Activated CD8-positive, alpha-beta memory T cell treated with anti-CD3 and anti-CD28 coated beads for 48 hours (primary cell): ENCODE data around the gene CCDC68.
"Not testable (repeated sequence)": the region's sequence is repeated elsewhere in the genome, so short reads cannot be mapped to it uniquely, and the experiment has no call there.

Experiments used
- DNase-seq, 3 experiments: peaks; one replicate each; pipeline ENCODE4 v3.0.0-alpha.2; 2020; ENCODE audit warnings: low read depth in 2 of 3, low spot score in 2 of 3

CCDC68 gene

DNA sequence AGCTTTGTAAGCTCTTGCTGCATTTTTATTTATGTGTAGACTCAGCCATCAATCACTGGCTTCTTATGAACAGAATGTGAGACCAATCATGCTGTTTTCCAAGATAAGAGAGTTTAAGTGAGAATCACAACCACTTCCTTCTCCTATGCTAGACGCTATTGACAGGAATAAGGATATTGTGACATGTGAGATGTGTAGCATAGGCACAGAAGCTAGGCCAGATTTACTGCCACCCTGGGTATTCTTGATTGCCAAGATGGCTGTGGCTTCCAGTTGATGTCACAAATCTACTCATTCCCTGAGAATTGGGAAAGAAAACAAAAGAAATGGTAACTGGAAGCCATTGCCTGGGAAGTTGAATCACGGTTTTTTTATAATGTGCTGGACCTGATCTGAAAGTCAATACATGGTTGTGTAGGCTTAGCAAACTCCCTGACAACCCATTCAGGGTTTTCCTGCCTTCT lies 81.1 kb downstream of the CCDC68 start:
- no peak for DNase-seq

DNA sequence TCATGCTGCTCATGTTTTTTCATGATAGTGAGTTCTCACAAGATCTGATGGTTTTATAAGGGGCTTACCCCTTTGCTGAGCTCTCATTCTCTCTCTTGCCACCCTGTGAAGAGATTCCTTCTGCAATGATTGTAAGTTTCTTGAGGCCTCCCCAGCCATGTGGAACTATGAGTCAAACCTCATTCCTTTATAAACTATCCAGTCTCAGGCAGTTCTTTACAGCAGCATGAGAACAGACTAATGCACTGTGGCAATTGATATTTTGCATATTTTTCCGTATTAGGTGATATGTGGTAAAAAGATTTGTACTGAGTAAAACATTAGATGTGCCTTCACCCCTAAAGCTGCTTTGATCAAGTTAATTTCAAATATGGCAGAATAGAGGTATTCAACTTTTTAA lies 82.2 kb downstream of the CCDC68 start:
- no peak for DNase-seq

DNA sequence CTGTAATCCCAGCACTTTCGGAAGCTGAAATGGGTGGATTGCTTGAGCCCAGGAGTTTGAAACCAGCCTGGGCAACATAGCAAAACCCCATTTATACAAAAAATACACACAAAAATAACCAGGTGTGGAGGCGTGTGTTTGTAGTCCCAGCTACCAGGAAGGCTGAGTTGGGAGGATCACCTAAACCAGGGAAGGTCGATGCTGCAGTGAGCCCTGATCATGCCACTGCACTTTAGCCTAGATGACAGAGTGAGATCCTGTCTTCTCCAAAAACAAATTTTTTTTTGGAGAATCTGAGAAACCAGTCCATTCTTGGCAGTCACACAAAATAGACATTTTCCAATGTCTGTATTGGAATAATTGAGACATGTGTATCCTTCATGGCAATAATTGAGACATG lies 84.2 kb downstream of the CCDC68 start:
- no peak for DNase-seq

DNA sequence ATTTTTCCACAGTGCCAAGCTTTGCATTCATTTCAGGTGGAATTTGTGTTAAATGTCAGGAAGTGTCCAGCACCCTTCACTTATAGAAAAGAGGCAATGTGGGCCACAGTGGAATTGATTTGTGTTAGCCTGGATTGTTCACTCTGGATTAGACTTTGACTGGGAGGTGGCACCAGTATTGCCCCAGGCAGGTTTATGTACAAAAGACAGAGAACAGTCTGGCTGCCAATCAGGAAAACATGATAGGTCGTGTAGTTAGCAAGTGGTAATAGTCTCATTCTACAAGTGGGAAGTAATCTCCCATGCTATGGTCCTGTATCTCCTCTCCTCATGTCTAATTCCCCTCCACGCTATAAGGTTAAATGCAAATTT lies 85.4 kb downstream of the CCDC68 start:
- no peak for DNase-seq

DNA sequence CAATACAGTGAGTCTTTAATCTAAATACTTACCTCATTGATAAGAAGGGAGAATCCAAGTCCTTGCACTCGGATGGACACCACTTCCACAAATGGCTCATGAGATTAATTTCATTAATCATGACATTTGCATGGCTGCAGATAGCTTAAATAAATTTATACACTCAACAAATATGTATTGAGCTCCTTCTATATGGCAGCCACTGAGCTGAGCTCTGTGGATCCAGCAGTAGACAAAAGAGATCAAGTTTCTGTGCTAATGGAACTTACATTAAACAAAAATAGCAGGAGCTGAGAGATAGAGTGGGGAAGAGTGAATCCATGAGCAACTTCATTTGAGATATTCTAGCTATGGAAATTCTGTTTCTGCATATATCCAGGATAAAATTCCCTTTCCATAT lies 86.6 kb downstream of the CCDC68 start:
- DNase-seq: no peak

DNA sequence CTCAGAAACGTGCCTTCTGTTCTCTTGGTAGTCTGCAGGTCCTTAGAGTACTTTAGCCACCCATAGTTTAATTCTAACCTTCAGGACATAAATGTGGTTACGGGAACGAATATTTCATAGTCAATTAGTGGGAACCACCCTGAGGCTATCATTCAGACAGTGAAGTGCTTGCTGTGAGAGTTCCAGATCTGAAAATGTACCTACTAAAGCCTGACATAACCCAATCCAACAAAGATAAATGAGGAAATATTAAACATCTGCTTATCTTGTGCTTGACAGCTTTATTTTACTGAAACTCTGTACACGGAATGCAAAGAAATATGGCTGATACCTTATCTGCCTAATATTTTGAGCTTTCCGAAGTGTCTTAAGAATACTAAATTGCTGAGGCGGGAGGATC lies 88.0 kb downstream of the CCDC68 start:
- DNase-seq: no peak

DNA sequence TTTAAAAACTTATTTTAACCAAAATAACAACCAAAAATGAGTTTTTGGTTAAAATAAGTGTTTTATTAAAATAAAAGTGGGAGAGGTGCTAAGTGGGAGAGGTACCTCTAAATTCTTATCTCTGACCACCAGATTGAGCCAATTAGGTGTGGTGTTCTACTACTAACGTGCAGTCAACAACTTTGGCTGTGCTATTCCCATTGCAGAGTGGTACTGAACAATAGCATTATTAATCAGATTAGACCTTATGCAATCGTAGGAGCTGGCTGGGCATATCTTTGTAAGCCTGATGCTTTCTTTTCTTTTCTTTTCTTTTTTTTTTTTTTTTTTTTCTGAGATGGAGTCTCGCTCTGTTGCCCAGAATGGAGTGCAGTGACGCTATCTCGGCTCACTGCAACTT lies 92.1 kb downstream of the CCDC68 start:
- no peak for DNase-seq

DNA sequence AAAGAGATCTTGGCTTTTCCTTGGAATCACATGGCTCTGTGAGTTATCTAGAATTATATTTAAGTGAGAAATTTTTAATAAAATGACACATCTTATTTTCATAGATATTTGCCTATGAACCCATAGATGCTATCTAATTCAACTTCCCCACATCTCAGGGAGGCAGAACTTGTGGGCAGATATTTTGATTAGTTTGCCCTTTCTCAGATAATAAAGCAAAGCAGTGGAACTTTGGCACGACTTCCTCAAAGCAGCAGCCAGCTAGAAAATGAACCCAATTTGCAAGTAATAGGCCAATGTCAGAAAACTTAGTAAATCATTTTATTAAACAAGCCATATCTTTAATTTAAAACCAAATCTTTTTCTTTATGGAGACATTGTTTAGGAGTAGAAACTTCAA lies 98.3 kb downstream of the CCDC68 start:
- no peak for DNase-seq

DNA sequence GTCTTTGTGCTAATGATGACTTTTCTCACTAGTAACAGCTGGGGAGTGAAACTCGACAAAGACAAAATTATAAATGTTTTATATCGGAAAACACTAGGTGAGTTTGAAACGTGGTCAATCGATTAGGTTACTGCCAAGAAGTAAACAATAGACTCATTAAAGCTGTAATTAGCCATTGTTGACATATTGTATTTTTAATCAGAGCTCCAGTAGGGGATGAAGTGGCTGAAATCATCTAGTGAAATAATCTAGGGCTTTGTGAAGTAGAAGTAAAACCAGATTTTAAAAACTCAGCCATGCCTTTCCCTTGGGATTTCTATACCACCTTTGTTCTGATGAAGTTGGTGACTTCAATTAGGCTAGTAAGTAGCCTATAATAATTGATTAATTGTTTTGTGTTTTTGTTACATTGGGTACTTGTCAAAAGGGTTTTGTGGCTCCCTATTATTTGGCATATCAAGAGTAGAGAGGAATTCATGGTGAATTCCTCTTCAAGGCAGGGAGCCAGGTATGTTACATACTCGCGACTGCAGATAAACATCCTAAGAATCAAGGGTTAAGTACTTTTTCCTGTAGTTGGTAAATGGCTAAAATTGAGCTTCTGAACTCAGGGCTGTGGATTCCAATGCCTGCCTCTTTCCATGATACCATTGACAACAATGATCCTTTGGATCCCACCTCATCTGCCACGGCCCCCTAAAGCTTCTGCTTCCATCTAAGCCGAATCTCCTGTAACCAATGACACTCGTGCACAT lies 99.4 kb downstream of the CCDC68 start:
- no peak for DNase-seq

DNA sequence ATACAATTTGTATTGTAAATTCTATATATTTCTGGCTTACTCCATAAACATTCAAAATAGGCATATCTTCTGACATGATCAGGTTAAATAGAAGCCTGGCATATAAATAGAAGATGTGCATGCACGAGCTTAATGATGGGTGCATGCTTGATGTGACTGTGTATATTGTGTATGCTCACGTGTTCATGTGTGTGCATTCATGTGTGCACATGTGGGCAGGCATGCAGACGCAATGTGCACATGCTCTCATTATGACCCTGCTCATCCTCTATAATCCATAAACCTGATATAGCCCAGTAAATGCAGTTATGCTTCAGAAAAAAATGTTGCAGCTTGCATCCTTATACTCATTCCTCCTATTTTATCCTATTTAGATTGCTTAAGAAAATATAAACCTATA lies 101.8 kb downstream of the CCDC68 start:
- no peak for DNase-seq

DNA sequence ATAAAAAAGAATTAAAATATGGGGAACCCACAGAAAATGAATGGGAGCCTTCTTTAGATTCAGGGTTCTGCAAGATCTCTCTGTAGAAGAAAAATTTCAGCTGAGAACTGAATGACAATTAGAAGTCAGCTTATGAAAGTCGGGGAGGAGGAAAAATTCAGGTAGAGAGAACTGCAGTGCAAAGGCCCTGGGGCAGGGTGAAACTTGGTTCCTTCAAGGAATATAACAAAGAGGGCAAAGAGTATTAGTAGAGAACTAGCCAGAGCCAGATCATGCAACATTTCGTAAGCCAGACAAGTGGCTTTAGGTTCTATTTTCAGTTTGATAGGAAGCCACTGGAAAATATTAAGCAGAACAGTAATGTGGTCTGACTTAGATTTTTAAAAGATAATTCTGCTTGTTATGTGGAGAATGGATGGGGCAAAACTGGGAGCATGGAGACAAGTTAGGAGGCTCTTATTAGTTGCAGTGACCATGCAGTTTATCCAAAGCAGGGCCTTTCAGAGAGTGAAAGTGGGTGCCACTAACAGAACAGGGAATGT lies 103.1 kb downstream of the CCDC68 start:
- DNase-seq: no peak

DNA sequence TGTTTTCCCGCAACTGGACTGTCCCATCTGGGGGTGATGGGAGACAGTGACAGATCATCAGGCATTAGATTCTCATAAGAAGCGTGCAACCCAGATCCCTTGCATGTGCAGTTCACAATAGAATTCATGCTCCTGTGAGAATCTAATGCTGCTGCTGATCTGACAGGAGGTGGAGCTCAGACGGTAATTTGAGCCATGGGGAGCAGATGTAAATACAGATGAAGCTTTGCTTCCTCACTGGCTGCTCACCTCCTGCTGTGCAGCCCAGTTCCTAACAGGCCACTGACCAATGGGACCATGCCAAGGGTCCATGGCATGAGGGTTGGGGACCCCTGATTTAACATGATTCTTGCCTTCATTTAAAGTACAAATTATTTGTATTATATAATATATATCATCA lies 104.2 kb downstream of the CCDC68 start:
- not testable (repeated sequence) for DNase-seq

DNA sequence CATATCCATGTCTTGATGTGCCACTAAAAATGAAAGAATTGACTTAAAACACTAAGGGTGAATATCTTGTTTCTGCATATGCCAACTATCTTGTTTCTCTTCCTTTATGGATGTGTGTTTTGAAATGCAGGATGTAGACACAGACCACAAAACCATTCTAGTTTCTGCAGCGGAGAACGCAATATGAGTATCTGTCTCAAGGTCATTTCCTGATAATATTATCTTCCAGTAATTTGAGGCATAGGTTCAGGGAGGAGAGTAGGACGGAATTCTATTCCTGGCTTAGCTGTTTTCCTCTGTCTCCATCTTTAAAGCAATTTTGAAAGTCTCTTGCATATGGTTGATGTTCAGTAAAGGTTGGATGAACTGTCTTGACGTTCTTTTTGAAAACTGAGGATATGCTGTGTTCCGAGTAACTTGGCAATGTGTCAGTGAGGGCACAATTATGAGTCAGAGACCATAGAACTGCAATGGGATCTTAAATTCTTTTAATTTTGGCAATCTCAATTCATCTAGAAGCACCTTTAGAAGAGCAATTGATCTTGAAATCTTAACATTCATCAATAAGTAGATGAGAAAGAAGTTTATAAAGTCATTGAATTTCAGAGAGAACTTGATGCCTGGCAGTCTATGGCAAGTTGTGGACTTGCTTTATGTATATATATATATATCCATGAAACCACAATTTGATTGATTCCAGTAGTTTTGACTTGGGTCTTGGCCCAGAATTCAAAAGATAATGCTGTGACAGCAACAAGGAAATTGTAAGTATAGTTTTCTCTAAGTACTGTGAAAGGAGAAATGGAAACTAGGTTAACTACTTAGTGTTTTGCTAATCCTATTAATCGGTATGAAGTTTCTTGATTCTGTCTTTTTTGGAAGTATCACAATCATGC lies 106.2 kb downstream of the CCDC68 start:
- no peak for DNase-seq
